Body of pancreas (tissue), 4 donors: ENCODE results near the gene CYP27A1. TPM values are rescaled to one million over a fixed set of nuclear protein-coding genes. Genes with fewer than 3 reads are reported as not detected.
A peak's percentile ranks its signal among the peaks of the same experiment; 100 is the strongest.

ENCODE experiments used
- ATAC-seq: fragments of 150-250 bp; one replicate; pipeline ENCODE4 v1.9.1; 2016
- DNase-seq, 4 donors: peaks; one replicate each; pipeline ENCODE4 v3.0.0-alpha.2; 2019
- H3K27ac ChIP-seq, 4 donors: fragments of 200-600 bp; sonication (generic); 1 replicate in 3 of 4; 2 replicates in 1 of 4; pipeline versions ENCODE4 v1.5.1 to v1.6.1; 2016 to 2019; ENCODE audit warnings: mild to moderate bottlenecking in 1 of 4, mixed read lengths in 1 of 4, moderate library complexity in 1 of 4
- H3K27me3 ChIP-seq, 2 donors: fragments of 200-600 bp; sonication (generic); one replicate each; pipeline ENCODE4 v1.6.0; 2016; ENCODE audit warnings: mild to moderate bottlenecking in 1 of 2
- H3K36me3 ChIP-seq, 2 donors: fragments of 200-600 bp; sonication (generic); replicated peaks in 1 of 2; 2 replicates each; pipeline ENCODE4 v1.5.1; 2016; ENCODE audit warnings: low read depth in 2 of 2; ENCODE audit not compliant: insufficient read depth in 1 of 2
- H3K4me1 ChIP-seq: fragments of 200-600 bp; sonication (generic); one replicate; pipeline ENCODE4 v1.6.0; 2016
- H3K4me3 ChIP-seq, 2 donors: fragments of 200-600 bp; sonication (generic); 1 replicate in 1 of 2; 2 replicates in 1 of 2; pipeline ENCODE4 v1.5.1; 2016 to 2019
- H3K9me3 ChIP-seq, 3 donors: fragments of 200-600 bp; sonication (generic); 1 replicate in 2 of 3; 2 replicates in 1 of 3; pipeline ENCODE4 v1.5.1; 2016
- POLR2A ChIP-seq, 3 donors: fragments of 450-650 bp; IDR thresholded peaks; one replicate each; pipeline ENCODE4 v1.6.1; 2016; ENCODE audit warnings: antibody characterized with exemption in 3 of 3, mild to moderate bottlenecking in 2 of 3
- WGBS, 2 donors: methylation state at CpG; one replicate each; pipeline ENCODE4 v1.1.5; 2017; 5-methylcytosine and 5-hydroxymethylcytosine counted together
- intact Hi-C: fragments of 100-400 bp; cut with DNase I; formaldehyde crosslinking; loops from one replicate; pipeline ENCODE4 v1.15.1; 2023
- total RNA-seq, 2 donors: library from RNA; depleted of rRNA; stranded (reverse); fragments of >200 nt; gene quantifications; one replicate each; pipeline ENCODE4 v1.1.0, GENCODE V29; 2016
- TF ChIP-seq, protein P1 (sequence below), 7 experiments: fragments of 450-650 bp in 4 of 7; fragments of 200-600 bp in 3 of 7; sonication (generic) in 3 of 7; IDR thresholded peaks; one replicate each; pipeline ENCODE4 v1.5.1; 2016 to 2019; ENCODE audit warnings: antibody characterized with exemption in 7 of 7

Gene CYP27A1
- total RNA-seq, 2 donors from 2014 or later = 9.3 to 9.9 TPM

DNA sequence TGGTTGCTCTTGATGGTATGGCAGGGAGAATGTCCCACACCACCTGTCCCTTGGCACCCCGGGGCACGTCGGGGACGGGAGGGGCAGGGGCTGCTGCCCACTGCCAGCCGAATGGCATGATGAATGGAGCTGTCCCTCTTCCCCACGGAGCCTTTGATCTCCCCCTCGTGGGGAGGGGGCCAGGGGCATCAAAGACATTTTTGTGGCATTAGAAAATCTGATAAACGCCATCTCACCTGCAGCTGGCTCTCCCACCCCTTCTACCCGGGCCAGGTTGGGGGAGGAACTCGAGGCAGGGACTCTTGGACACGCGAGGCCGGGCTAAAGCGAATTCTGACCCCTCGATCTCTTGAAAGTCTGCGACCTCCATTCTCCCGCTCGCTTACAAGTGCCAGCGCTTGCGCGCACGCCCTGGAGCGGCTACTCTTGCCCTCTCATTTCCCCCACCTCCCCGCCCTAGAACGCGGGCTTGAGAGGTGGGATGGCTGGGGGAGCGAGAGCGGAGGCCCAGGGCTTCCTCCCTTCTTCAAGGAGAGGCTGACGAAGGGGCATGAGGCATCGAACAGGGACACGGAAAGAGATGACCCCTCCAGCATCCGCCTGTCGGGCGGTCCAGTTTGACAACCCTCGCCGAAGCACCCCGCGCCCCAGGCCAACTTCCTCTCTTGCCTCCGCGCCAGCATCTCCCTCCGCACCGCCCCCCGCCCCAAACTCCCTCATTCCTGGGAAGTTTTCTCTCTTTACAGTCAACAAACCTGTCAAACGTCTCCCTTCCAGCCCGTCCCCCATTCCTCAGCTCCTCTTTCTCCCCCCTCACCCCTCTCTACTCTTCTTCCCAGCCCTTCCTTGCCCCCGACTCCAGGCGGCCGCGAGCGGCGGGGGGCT, 77.0 kb downstream of the CYP27A1 start:
- no peak overlapping the region for H3K4me3 ChIP-seq
- H3K9me3 ChIP-seq = no peaks in the 10 kb centered on the region
- H3K27me3 ChIP-seq = peaks cover 0 to 19% of the 10 kb centered on the region in 2 donors
- WGBS, 2 donors = 4 to 7% methylated on average over 37 to 51 of the region's 51 CpGs
- intact Hi-C loops = loop anchor here (10.0 kb wide), 1 partner anchor 154 kb away; no protein-coding TSS in a partner anchor
- H3K36me3 ChIP-seq = no peaks in the 10 kb centered on the region
- no peak overlapping the region for H3K27ac ChIP-seq
- no peak for ATAC-seq
- peaks cover 24% of the 10 kb centered on the region for H3K4me1 ChIP-seq
- TF ChIP-seq POLR2A (IDR thresholded peaks at IDR 0.05) = no peak
- DNase-seq = no peak

DNA sequence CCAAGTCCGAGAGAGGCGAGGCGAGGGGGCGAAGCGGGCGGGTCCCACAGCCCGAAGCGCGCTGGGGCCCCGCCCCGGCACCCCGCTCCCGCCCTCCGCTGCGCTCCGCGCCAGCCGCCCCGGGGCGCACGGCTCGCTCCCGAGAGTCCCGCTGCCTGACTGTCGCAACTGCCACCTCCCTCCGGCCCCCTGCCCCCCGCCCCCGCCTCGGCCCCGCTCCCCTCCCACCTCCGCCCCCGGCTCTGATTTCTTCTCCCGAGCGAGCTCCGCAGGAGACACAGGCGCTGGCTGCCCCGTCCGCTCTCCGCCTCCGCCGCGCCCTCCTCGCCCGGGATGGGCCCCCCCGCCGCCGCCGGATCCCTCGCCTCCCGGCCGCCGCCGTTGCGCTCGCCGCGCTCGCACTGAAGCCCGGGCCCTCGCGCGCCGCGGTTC, 77.6 kb downstream of the CYP27A1 start, which contains the start of gene WNT6:
Gene WNT6 (plus strand): TSS at position 250 of the 432 bp plus-strand sequence. CDS start 233 bp downstream, outside the sequence.
- H3K4me1 ChIP-seq = peaks cover 24% of the 10 kb centered on the region
- no peaks in the 10 kb centered on the region for H3K36me3 ChIP-seq
- H3K27me3 ChIP-seq = peaks cover 0 to 19% of the 10 kb centered on the region in 2 donors
- ATAC-seq (peak; percentile 45), DNase-seq (peak in 1 of 4 donors; percentile 14)
- no peak within 1 kb of the TSS for H3K27ac ChIP-seq
- no peak for TF ChIP-seq POLR2A (IDR thresholded peaks at IDR 0.05)
- TF ChIP-seq, protein P1, sequence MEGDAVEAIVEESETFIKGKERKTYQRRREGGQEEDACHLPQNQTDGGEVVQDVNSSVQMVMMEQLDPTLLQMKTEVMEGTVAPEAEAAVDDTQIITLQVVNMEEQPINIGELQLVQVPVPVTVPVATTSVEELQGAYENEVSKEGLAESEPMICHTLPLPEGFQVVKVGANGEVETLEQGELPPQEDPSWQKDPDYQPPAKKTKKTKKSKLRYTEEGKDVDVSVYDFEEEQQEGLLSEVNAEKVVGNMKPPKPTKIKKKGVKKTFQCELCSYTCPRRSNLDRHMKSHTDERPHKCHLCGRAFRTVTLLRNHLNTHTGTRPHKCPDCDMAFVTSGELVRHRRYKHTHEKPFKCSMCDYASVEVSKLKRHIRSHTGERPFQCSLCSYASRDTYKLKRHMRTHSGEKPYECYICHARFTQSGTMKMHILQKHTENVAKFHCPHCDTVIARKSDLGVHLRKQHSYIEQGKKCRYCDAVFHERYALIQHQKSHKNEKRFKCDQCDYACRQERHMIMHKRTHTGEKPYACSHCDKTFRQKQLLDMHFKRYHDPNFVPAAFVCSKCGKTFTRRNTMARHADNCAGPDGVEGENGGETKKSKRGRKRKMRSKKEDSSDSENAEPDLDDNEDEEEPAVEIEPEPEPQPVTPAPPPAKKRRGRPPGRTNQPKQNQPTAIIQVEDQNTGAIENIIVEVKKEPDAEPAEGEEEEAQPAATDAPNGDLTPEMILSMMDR (IDR thresholded peaks at IDR 0.05) = no peak
- H3K9me3 ChIP-seq = no peaks in the 10 kb centered on the region
- WGBS, 2 donors = 0% methylated on average over 27 to 49 of the region's 64 CpGs
- H3K4me3 ChIP-seq = no peak within 1 kb of the TSS
- intact Hi-C loops = loop anchor here (10.0 kb wide), 1 partner anchor 155 kb away; no protein-coding TSS in a partner anchor

DNA sequence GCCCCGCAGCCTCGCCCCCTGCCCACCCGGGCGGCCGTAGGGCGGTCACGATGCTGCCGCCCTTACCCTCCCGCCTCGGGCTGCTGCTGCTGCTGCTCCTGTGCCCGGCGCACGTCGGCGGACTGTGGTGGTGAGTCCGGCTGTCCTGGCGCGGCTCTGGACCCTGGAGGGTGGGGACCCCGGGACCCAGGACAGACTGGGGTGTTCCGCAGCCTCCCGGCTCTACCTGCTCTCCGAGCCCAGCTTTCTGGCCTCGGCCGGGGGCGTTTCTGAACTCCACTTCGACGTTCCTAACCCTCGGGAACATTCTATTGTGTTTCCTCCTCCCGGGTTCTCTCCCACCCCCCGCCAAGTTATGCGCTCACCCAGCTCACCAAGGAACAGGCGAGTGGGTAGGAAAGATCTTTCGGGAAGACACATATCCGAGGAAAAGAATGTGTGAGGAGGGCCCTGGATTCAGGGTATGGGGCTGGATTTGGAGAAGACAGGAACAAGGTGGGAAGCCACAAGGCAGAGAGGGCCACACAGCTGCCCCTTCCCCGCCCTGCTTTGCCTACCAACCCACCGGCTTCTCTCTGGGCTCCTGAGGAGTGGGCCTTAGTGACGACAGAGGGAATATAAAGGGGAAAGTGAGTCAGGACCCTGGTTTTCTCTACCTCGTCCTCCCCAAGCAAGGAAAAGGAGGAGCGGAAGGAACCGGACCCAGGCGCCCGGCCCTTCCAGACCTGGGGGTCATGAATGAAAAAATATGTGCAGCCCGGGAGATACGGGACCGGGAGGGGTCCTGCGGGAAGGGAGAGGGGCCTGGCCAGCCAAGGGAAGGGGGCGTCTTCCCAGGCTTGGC, 78.3 kb downstream of the CYP27A1 start:
- TF ChIP-seq, protein P1 (IDR thresholded peaks at IDR 0.05) = no peak
- no peak for TF ChIP-seq POLR2A (IDR thresholded peaks at IDR 0.05)
- Histone ChIP-seq H3K27me3 (peaks cover 0 to 19% of the 10 kb centered on the region in 2 donors), H3K27ac (no peak overlapping the region), H3K9me3 (no peaks in the 10 kb centered on the region), H3K36me3 (no peaks in the 10 kb centered on the region), H3K4me3 (no peak overlapping the region), H3K4me1 (peaks cover 24% of the 10 kb centered on the region)
- ATAC-seq (no peak), DNase-seq (no peak)
- intact Hi-C loops = loop anchor here (10.0 kb wide), 1 partner anchor 155 kb away; no protein-coding TSS in a partner anchor
- WGBS, 2 donors = 4% methylated on average over 38 to 47 of the region's 47 CpGs

DNA sequence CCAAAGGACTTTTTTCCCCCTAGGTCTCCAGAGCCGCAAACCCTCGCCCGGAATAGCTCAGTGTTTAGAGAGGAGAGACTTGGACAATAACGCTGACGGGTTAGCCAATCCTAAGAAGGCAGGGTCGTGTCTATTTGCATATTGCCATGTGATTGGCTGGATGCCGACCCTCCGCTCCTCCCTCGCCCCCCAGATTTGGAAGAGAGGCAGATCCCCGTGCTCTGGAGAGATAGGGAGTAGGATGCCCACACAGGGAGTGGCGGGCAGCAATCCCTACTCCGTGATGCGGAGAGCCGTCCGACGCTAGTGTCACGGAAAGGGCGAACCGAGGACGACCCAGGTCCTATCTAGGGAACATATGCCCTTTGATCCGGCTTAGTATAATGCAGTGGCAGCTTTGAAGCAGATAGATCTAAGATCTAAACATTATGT, 79.0 kb downstream of the CYP27A1 start:
- H3K36me3 ChIP-seq = no peaks in the 10 kb centered on the region
- H3K9me3 ChIP-seq = no peaks in the 10 kb centered on the region
- peaks cover 24% of the 10 kb centered on the region for H3K4me1 ChIP-seq
- 4 to 7% methylated on average over 14 to 21 of the region's 21 CpGs for whole genome bisulfite sequencing, 2 donors
- DNase-seq (no peak), ATAC-seq (no peak)
- no peak overlapping the region for H3K27ac ChIP-seq
- H3K4me3 ChIP-seq = no peak overlapping the region
- TF ChIP-seq POLR2A (IDR thresholded peaks at IDR 0.05) = no peak
- TF ChIP-seq, protein P1 (IDR thresholded peaks at IDR 0.05) = no peak
- peaks cover 0 to 19% of the 10 kb centered on the region in 2 donors for H3K27me3 ChIP-seq
- intact Hi-C loops = no loop called here
